HG03060 (cell line): ENCODE measurements around the gene CLMN.

Source experiments
- ATAC-seq: cut with Tn5 transposase; IDR thresholded peaks from one replicate; pipeline ENCODE4 v1.9.1; 2021; ENCODE audit warnings: low read depth, moderate number of reproducible peaks; ENCODE audit not compliant: unreplicated experiment

Gene CLMN, protein sequence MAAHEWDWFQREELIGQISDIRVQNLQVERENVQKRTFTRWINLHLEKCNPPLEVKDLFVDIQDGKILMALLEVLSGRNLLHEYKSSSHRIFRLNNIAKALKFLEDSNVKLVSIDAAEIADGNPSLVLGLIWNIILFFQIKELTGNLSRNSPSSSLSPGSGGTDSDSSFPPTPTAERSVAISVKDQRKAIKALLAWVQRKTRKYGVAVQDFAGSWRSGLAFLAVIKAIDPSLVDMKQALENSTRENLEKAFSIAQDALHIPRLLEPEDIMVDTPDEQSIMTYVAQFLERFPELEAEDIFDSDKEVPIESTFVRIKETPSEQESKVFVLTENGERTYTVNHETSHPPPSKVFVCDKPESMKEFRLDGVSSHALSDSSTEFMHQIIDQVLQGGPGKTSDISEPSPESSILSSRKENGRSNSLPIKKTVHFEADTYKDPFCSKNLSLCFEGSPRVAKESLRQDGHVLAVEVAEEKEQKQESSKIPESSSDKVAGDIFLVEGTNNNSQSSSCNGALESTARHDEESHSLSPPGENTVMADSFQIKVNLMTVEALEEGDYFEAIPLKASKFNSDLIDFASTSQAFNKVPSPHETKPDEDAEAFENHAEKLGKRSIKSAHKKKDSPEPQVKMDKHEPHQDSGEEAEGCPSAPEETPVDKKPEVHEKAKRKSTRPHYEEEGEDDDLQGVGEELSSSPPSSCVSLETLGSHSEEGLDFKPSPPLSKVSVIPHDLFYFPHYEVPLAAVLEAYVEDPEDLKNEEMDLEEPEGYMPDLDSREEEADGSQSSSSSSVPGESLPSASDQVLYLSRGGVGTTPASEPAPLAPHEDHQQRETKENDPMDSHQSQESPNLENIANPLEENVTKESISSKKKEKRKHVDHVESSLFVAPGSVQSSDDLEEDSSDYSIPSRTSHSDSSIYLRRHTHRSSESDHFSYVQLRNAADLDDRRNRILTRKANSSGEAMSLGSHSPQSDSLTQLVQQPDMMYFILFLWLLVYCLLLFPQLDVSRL

GRCh38 chr14:95319312-95320077, at the start of gene CLMN:
Gene CLMN, minus strand, starts transcription at chr14:95319908. Its CDS starts 116 bp downstream, at chr14:95319792.
- ATAC-seq: no peak

DNA sequence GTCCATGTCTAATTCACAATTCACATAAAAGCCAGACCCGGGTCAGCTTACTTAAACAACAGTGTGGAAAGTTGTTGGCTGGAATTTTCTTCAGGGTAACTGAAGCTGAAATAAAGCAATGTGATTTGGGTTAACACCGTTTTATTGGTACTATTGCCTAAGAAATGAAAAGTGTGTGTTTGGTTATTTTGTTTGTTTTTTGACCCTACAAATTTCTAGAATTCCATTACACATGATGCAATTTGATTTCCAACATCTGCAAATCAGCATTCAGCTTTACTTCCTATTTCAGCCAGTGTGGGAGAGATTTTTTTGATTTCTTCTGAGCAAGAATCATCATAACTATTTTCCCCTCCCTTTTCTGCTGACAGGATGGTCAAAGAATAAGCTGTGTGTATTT, 45.7 kb upstream of the CLMN start:
- no peak for ATAC-seq

DNA sequence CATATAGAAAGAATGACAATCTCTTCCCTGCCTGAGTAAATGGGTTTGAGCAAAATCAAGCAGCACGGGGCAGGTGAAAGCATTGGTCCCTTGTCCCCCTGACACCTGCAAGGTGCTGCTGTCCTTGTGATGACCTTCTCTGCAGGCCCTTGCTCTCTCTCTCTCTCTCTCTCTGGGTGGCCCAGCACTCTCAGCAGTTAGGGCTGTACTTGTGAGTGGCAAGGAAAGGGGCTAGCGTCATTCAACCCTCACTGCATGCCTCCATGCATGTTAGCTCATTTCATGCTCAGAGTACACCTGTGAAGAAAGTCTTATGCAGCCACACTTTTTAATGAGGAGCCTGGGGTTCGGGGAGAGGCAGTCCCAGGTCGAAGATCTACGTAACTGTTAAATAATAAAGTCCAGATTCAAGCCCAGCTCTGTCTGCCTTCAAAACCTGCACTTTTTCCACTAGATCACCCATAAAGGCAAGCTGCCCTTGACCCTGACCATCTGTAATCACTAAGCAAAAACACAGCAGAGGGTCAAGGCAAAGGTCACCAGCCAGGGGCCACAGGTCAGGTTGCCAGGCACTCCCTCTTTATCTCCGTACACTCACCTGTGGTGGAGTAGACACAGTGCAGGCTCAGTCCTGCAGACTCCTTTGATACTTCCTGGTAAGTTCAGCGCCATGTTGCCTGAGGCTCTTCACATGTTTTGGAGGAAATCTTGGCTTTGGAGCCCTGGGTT, 44.9 kb upstream of the CLMN start:
- ATAC-seq: no peak

GRCh38 chr14:95363468-95363954, 43.8 kb upstream of the CLMN start:
- no peak for ATAC-seq

DNA sequence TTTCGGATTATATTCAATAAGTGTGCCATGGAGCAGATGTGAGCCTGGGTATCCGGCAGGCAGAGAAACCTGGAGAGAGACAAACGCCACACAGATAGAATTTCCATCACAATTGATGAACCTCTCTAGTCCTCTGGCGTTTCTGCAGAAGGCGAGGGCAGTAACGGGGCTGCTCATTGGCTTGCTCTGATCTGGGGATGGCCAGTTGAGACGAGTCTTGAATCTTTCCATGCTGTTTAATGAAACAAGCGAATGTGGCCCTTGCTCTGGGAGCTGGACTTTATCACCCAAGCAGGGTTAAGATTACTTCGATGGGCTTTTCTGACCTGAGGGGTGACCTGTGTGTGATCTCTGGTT, 42.4 kb upstream of the CLMN start:
- no peak for ATAC-seq

- ATAC-seq: no peak
Measured at GRCh38 chr14:95361373-95362137, 41.8 kb upstream of the CLMN start.

- ATAC-seq: no peak
Measured at GRCh38 chr14:95360828-95361227, 41.1 kb upstream of the CLMN start.

DNA sequence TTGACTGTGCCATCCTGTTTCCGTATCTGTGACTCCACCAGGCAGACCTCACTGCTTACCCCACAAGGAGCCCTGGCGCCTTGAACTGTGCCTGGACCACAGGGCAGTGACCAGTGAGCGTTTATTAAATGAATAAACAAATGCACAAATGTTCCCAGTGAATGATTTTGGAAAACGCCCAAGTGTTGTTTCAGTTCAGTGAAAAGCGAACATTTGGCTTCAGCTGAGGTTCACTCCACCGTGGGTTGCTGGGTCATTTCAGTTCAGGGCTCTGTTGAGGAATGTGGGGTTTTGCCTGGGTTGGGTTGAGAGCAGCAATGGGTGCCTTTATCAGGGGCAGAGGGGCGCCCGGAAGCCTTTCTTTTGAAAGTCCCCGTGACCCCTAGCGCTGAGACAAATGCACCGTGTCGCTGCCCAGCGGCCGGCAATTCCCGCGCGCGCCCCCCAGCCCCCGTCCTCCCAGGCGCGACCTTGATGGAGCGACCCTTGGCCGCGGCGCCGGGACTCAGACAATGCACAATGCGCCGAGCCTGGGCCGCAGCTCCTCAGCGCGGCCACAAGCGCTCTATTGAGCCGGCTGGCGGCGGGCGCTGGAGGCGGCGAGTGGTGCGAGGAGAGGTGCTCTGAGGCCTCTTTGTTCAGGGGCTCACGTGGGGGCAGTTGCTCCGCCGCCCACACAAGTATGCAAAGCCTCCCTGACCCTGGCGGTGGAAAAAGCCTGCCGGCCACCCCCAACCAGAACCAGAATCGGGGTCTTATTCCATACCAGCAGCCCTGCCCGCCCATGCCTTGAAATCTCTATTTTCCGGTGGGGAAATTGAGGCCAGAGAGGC, 40.5 kb upstream of the CLMN start:
- no peak for ATAC-seq

DNA sequence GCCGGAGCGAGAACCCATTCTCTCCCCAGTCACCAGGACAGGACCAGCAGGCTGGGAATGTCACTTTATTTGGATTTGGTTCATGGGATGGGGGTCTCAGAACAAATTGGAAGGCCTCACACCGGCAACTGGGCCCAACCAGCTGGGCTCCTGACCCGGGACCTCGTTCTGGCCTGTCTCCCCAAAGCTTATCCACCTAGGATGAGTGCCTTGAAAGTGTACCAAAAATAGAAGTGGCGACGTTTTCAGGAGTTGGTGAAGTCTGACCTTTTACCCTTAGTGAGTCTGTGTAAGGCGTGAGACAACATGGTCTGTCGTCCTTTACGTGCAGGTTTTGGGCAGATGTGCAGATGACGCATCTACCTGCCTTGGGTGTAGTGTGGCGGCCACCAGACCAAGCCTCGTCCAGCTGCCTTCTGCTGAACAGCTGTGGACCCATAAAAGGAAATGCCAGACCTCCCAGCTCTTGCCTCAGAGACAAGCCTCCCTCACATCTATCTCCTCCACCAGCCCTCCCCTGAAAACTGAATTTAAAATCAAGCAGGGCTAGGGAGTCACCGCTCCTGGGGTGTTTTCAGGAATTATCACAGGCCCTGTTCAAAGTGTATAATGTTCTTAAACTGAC, 36.6 kb upstream of the CLMN start:
- no peak for ATAC-seq

- no peak for ATAC-seq
Measured at GRCh38 chr14:95355422-95355821, 35.7 kb upstream of the CLMN start.

DNA sequence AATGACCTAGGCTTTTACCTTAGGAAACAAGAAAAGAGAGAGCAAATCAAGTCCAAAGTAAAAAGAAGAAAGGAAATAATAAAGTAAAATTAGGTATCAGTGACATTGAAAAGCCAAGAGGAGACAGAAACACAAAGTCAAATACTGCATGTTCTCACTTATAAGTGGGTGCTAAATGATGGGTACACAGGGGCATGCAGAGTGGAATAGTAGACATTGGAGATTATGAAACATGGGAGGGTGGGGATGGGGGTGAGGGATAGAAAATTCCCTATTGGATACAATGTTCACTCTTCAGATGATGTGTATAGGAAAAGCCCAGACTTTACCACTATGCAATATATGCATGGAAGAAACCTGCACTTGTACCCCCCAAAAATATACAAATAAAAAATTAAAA, 35.1 kb upstream of the CLMN start:
- no peak for ATAC-seq

GRCh38 chr14:95353664-95354063, 34.0 kb upstream of the CLMN start:
- no peak for ATAC-seq

DNA sequence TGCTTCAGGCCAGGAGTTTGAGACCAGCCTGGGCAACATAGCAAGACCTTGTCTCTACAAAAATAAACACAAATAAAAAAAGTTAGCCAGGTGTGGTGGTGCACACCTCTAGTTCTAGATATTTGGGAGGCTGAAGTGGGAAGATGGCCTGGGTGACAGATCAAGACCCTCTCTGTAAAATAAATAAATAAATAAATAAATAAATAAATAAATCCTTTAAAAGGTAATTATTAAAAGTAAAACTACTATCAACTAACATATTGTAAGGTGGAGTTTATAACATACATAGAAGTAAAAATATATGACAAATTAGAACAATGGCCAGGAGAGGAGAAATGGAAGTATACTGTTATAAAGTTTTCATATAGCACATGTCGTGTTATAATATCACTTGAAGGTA, 33.3 kb upstream of the CLMN start:
- ATAC-seq: no peak

GRCh38 chr14:95352481-95352880, 32.8 kb upstream of the CLMN start:
- ATAC-seq: no peak

- no peak for ATAC-seq
Measured at GRCh38 chr14:95349241-95349640, 29.5 kb upstream of the CLMN start.

- no peak for ATAC-seq
Measured at GRCh38 chr14:95348395-95349080, 28.8 kb upstream of the CLMN start.

- ATAC-seq: no peak
Measured at GRCh38 chr14:95346820-95347219, 27.1 kb upstream of the CLMN start.
